Endodermal cell (in vitro differentiated cells): ENCODE results near the gene USP53. TPM values are rescaled to one million over a fixed set of nuclear protein-coding genes. Genes with fewer than 3 reads are reported as not detected.

Experiments
- DNase-seq: peaks from one replicate; pipeline ENCODE4 v3.0.0-alpha.2; 2017
- H3K27ac ChIP-seq: 2 replicates; pipeline ENCODE4 v1.5.1; 2013; ENCODE audit warnings: mild to moderate bottlenecking, low read depth, low read length, moderate library complexity
- H3K27me3 ChIP-seq: 2 replicates; pipeline ENCODE4 v1.6.1; 2013; ENCODE audit warnings: mild to moderate bottlenecking, low read length, moderate library complexity; ENCODE audit not compliant: insufficient read depth, control insufficient read depth, poor library complexity, severe bottlenecking
- H3K36me3 ChIP-seq: 2 replicates; pipeline ENCODE4 v1.7.0; 2013; ENCODE audit warnings: mild to moderate bottlenecking, low read length, moderate library complexity; ENCODE audit not compliant: control insufficient read depth, insufficient read depth
- H3K4me1 ChIP-seq: one replicate; pipeline ENCODE4 v1.7.0; 2013; ENCODE audit warnings: low read length; ENCODE audit not compliant: control insufficient read depth, insufficient read depth
- H3K4me3 ChIP-seq: 2 replicates; pipeline ENCODE4 v1.5.1; 2013; ENCODE audit warnings: mild to moderate bottlenecking, low read length, moderate library complexity
- H3K9ac ChIP-seq: 2 replicates; pipeline ENCODE4 v1.6.1; 2013; ENCODE audit warnings: mild to moderate bottlenecking, low read length, moderate library complexity; ENCODE audit not compliant: poor library complexity, severe bottlenecking; ENCODE audit errors: extremely low read depth
- H3K9me3 ChIP-seq: 2 replicates; pipeline ENCODE4 v1.6.1; 2013; ENCODE audit warnings: mild to moderate bottlenecking, low read length, moderate library complexity; ENCODE audit not compliant: control insufficient read depth
- H3K27ac Mint-ChIP-seq: 2 replicates; pipeline ENCODE4 v1.8.0; 2020; ENCODE audit warnings: mixed read lengths
- H3K27me3 Mint-ChIP-seq: 2 replicates; pipeline ENCODE4 v1.8.0; 2021; ENCODE audit warnings: mild to moderate bottlenecking, mixed read lengths; ENCODE audit not compliant: insufficient read depth
- H3K36me3 Mint-ChIP-seq: 2 replicates; pipeline ENCODE4 v1.8.0; 2020; ENCODE audit warnings: low read depth, mixed read lengths
- H3K4me1 Mint-ChIP-seq: 2 replicates; pipeline ENCODE4 v1.8.0; 2020; ENCODE audit warnings: mixed read lengths
- H3K4me3 Mint-ChIP-seq: 2 replicates; pipeline ENCODE4 v1.8.0; 2020; ENCODE audit warnings: mild to moderate bottlenecking, moderate library complexity, mixed read lengths
- H3K9me3 Mint-ChIP-seq: 2 replicates; pipeline ENCODE4 v1.8.0; 2020; ENCODE audit warnings: mild to moderate bottlenecking, mixed read lengths
- WGBS, 2 experiments: methylation state at CpG; one replicate each; pipeline versions ENCODE4 v1.1.5 to v1.1.7; 2013; ENCODE audit warnings: missing lambda C conversion rate in 2 of 2, mixed read lengths in 1 of 2; ENCODE audit not compliant: insufficient coverage in 1 of 2, insufficient read length in 1 of 2; 5-methylcytosine and 5-hydroxymethylcytosine counted together
- total RNA-seq, 2 donors: library from RNA; stranded (reverse); fragmentation: NEBNext Ultra II Directional in 1 of 2; extraction: Animal tissue kit (Norgen Biotek cat#: 25700) in 1 of 2; gene quantifications; 2 replicates in 1 of 2; 3 replicates in 1 of 2; pipeline ENCODE4 v1.2.1, GENCODE V29; 2021
- TF ChIP-seq, protein P1 (sequence below): fragments of 200-600 bp; sonication (generic); conservative IDR thresholded peaks from 2 replicates; pipeline ENCODE4 v1.5.0; 2021; ENCODE audit warnings: antibody characterized with exemption, mild to moderate bottlenecking

Gene USP53
- total RNA-seq, 2 donors from 2014 or later = 32.6 to 60.8 TPM

DNA sequence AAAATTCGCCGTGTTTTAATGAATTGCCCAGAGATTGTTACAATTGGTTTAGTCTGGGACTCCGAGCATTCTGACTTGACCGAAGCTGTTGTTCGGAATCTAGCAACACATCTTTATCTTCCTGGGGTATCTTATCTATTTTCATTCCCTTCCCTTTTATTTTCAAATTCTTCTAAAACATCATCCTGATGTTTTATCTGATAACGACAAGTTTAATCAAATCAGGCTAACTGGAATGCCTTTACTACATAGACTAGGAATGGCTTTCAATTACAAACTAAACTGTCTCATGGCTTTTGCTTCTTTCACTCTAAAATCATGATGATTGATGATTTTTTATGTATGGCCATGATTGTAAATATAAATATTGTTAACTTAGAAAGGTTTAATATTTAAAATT lies 48.0 kb downstream of the USP53 start:
- TF ChIP-seq, protein P1, sequence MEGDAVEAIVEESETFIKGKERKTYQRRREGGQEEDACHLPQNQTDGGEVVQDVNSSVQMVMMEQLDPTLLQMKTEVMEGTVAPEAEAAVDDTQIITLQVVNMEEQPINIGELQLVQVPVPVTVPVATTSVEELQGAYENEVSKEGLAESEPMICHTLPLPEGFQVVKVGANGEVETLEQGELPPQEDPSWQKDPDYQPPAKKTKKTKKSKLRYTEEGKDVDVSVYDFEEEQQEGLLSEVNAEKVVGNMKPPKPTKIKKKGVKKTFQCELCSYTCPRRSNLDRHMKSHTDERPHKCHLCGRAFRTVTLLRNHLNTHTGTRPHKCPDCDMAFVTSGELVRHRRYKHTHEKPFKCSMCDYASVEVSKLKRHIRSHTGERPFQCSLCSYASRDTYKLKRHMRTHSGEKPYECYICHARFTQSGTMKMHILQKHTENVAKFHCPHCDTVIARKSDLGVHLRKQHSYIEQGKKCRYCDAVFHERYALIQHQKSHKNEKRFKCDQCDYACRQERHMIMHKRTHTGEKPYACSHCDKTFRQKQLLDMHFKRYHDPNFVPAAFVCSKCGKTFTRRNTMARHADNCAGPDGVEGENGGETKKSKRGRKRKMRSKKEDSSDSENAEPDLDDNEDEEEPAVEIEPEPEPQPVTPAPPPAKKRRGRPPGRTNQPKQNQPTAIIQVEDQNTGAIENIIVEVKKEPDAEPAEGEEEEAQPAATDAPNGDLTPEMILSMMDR = no peak
- peaks cover 3% of the 10 kb centered on the region for H3K4me1 ChIP-seq
- peaks cover 8% of the 10 kb centered on the region for H3K4me1 Mint-ChIP-seq
- H3K27ac ChIP-seq = no peak overlapping the region
- peaks cover 74% of the 10 kb centered on the region for H3K36me3 Mint-ChIP-seq
- H3K9me3 ChIP-seq = peaks cover 14% of the 10 kb centered on the region
- peaks cover 94% of the 10 kb centered on the region for H3K36me3 ChIP-seq
- no peak for DNase-seq
- no peaks in the 10 kb centered on the region for H3K27me3 ChIP-seq
- H3K4me3 ChIP-seq = no peak overlapping the region
- no peak overlapping the region for H3K4me3 Mint-ChIP-seq
- WGBS, 2 experiments = 77 to 92% methylated on average over 4 to 6 of the region's 6 CpGs
- H3K27ac Mint-ChIP-seq = no peak overlapping the region
- no peak overlapping the region for H3K9ac ChIP-seq
- H3K27me3 Mint-ChIP-seq = no peaks in the 10 kb centered on the region
- H3K9me3 Mint-ChIP-seq = no peaks in the 10 kb centered on the region

DNA sequence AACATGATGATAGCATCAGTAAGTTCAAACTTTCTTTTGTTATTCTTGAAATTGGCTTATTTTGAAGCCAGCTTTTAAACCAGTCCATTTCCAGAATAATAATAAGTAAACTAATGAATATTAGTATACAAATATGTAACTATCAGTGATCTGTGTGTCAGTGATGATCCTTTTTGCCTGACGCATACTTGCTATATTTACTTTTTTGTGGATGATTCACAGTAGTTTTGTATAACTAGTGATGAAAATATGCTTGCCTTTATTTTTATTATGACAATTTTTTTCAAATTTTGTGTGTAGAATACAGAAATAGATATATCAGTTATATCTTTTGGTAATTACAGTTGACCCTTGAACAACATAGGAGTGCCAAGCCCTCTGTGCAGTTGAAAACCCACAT lies 49.5 kb downstream of the USP53 start:
- H3K9ac ChIP-seq = no peak overlapping the region
- peaks cover 93% of the 10 kb centered on the region for H3K36me3 ChIP-seq
- Mint-ChIP-seq H3K4me1 (peaks cover 8% of the 10 kb centered on the region), H3K36me3 (peaks cover 78% of the 10 kb centered on the region), H3K27ac (no peak overlapping the region), H3K4me3 (no peak overlapping the region), H3K27me3 (no peaks in the 10 kb centered on the region), H3K9me3 (no peaks in the 10 kb centered on the region)
- no peaks in the 10 kb centered on the region for H3K27me3 ChIP-seq
- H3K9me3 ChIP-seq = peaks cover 14% of the 10 kb centered on the region
- 83 to 100% methylated on average over 1 of the region's 1 CpG for WGBS, 2 experiments
- H3K4me1 ChIP-seq = peaks cover 3% of the 10 kb centered on the region
- no peak for DNase-seq
- H3K4me3 ChIP-seq = no peak overlapping the region
- TF ChIP-seq, protein P1 = no peak
- H3K27ac ChIP-seq = no peak overlapping the region

DNA sequence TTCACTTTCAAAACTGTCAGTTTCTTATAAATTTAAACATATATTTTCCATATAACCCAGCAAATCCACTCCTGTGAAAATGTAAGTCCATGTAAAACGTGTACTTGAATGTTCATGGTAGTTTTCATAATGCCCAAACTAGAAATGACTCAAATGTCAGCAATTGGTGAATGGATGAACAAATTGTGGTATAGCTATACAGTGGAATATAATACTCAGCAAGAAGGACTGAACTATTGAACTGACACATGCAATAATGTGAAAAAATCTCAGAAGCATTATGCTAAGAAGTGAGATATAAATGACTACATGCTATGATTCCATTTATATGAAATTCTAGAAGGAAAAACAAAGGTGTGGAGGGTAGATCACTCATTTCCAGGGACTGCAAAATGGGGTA lies 52.2 kb downstream of the USP53 start:
- Histone ChIP-seq H3K9me3 (no peaks in the 10 kb centered on the region), H3K36me3 (peaks cover 89% of the 10 kb centered on the region), H3K27ac (no peak overlapping the region), H3K4me3 (no peak overlapping the region), H3K9ac (no peak overlapping the region), H3K27me3 (no peaks in the 10 kb centered on the region), H3K4me1 (peaks cover under 1% of the 10 kb centered on the region)
- H3K36me3 Mint-ChIP-seq = peaks cover 74% of the 10 kb centered on the region
- TF ChIP-seq, protein P1 = no peak
- H3K4me1 Mint-ChIP-seq = peaks cover 3% of the 10 kb centered on the region
- no peak overlapping the region for H3K4me3 Mint-ChIP-seq
- no peak for DNase-seq
- 90% methylated on average over 1 of the region's 1 CpG; no CpG with 5 or more reads in 1 of the 2 experiments for WGBS, 2 experiments
- H3K9me3 Mint-ChIP-seq = no peaks in the 10 kb centered on the region
- no peak overlapping the region for H3K27ac Mint-ChIP-seq
- no peaks in the 10 kb centered on the region for H3K27me3 Mint-ChIP-seq
